Lower lobe of right lung (tissue), 2 donors: ENCODE results near the gene PHLDB2. TPM values are rescaled to one million over a fixed set of nuclear protein-coding genes. Genes with fewer than 3 reads are reported as not detected.

Experiments
- ATAC-seq, 2 donors: fragments of 200-7000 bp; cut with Tn5 transposase; one replicate each; pipeline ENCODE4 v1.9.1; 2020 to 2022; ENCODE audit warnings: mild to moderate bottlenecking in 2 of 2, moderate library complexity in 2 of 2
- DNase-seq: peaks from one replicate; pipeline ENCODE4 v3.0.0-alpha.2; 2020
- H3K27ac ChIP-seq: fragments of 200-600 bp; one replicate; pipeline ENCODE4 v1.8.0; 2022
- H3K27me3 ChIP-seq: fragments of 200-600 bp; one replicate; pipeline ENCODE4 v1.8.0; 2022; ENCODE audit warnings: low read depth
- H3K36me3 ChIP-seq: fragments of 200-600 bp; one replicate; pipeline ENCODE4 v1.8.0; 2022; ENCODE audit warnings: mild to moderate bottlenecking
- H3K4me1 ChIP-seq: fragments of 200-600 bp; one replicate; pipeline ENCODE4 v1.8.0; 2022
- H3K4me3 ChIP-seq: fragments of 200-600 bp; one replicate; pipeline ENCODE4 v1.8.0; 2022; ENCODE audit warnings: mild to moderate bottlenecking
- H3K9me3 ChIP-seq: fragments of 200-600 bp; one replicate; pipeline ENCODE4 v1.8.0; 2022
- intact Hi-C: fragments of 100-400 bp; cut with DNase I; formaldehyde crosslinking; loops from one replicate; pipeline ENCODE4 v1.11.0; 2022
- total RNA-seq: library from RNA; stranded (reverse); fragmentation: NEBNext Ultra II Directional; extraction: Animal tissue kit (Norgen Biotek cat#: 25700); gene quantifications from one replicate; pipeline ENCODE4 v1.2.1, GENCODE V29; 2021
- TF ChIP-seq, protein P1 (sequence below): fragments of 200-600 bp; IDR thresholded peaks from one replicate; pipeline ENCODE4 v1.8.0; 2022; ENCODE audit warnings: antibody characterized with exemption, mild to moderate bottlenecking
- donor health status: DM: no; HTN: yes; CAD: no; lungs with severe emphysema.

Gene PHLDB2
- total RNA-seq, 1 donor from 2014 or later: 33.6 TPM

GRCh38 chr3:111882799-111883198, 23.7 kb downstream of the PHLDB2 start:
- H3K27me3 ChIP-seq: no peaks in the 10 kb centered on the region
- ATAC-seq: no peak
- no peak overlapping the region for H3K4me3 ChIP-seq
- H3K4me1 ChIP-seq: no peaks in the 10 kb centered on the region
- intact Hi-C loops: no loop called here
- no peaks in the 10 kb centered on the region for H3K9me3 ChIP-seq
- DNase-seq: no peak
- no peak overlapping the region for H3K27ac ChIP-seq
- H3K36me3 ChIP-seq: peaks cover 10% of the 10 kb centered on the region
- TF ChIP-seq, protein P1, sequence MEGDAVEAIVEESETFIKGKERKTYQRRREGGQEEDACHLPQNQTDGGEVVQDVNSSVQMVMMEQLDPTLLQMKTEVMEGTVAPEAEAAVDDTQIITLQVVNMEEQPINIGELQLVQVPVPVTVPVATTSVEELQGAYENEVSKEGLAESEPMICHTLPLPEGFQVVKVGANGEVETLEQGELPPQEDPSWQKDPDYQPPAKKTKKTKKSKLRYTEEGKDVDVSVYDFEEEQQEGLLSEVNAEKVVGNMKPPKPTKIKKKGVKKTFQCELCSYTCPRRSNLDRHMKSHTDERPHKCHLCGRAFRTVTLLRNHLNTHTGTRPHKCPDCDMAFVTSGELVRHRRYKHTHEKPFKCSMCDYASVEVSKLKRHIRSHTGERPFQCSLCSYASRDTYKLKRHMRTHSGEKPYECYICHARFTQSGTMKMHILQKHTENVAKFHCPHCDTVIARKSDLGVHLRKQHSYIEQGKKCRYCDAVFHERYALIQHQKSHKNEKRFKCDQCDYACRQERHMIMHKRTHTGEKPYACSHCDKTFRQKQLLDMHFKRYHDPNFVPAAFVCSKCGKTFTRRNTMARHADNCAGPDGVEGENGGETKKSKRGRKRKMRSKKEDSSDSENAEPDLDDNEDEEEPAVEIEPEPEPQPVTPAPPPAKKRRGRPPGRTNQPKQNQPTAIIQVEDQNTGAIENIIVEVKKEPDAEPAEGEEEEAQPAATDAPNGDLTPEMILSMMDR: no peak

- intact Hi-C loops: no loop called here
- no peak for ATAC-seq
- H3K27ac ChIP-seq: no peak overlapping the region
These were observed 25.4 kb downstream of the PHLDB2 start for GRCh38 chr3:111884411-111885018.

GRCh38 chr3:111885578-111885977, 26.5 kb downstream of the PHLDB2 start:
- intact Hi-C loops: no loop called here
- H3K27me3 ChIP-seq: no peaks in the 10 kb centered on the region
- H3K4me3 ChIP-seq: no peak overlapping the region
- no peaks in the 10 kb centered on the region for H3K9me3 ChIP-seq
- H3K36me3 ChIP-seq: peaks cover 10% of the 10 kb centered on the region
- no peak for ATAC-seq
- no peaks in the 10 kb centered on the region for H3K4me1 ChIP-seq
- no peak overlapping the region for H3K27ac ChIP-seq
- DNase-seq: no peak
- TF ChIP-seq, protein P1: no peak

More at GRCh38 chr3:111884411-111885018, 25.4 kb downstream of the PHLDB2 start:
- DNase-seq: no peak
- Histone ChIP-seq H3K36me3 (peaks cover 10% of the 10 kb centered on the region), H3K4me3 (no peak overlapping the region), H3K27me3 (no peaks in the 10 kb centered on the region), H3K9me3 (no peaks in the 10 kb centered on the region), H3K4me1 (no peaks in the 10 kb centered on the region)
- TF ChIP-seq, protein P1: no peak

DNA sequence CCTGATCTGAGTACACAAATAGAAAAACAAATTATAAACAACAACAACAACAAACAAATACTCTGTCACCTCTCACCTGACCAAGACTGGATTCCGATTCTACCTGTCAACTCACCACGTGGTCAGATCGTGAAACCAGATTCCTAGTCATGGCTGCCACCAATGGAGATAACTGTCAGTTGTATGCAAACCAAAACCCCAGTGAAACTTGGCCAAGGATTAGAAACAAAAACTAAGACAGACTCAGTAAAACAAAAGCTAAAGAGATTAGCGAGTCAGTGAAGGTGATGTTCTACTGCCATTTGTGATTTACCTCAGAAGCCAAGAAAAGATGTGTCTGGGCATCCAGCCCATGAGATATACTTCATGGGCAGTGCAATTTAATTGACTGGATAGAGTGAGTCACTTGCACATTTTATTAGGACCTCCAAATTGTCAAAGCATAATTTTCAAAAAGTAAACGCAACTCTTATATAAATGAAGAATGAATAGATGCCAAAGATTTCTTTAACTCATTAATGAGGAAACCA, 31.1 kb downstream of the PHLDB2 start:
- DNase-seq (no peak), ATAC-seq (no peak)
- intact Hi-C loops: no loop called here

DNA sequence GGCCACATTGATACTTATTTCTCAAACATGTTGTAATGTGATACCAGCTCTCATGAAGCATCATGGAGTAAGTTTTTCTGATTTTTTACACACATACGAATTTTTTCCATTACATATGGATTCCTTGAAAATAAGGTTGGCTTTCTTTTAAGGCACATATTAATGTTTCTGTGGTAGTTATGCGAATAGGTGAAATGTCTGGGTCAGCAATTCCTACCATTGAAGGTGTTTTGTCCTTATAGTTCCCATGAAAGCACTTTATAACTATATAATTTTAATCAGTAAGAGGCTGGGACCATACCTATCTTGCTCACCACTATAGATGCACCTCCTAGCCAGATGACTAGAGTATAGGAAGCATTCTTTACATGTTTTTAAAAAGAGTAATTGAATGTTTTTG, 33.0 kb downstream of the PHLDB2 start:
- TF ChIP-seq, protein P1: no peak
- no peak for ATAC-seq
- no peaks in the 10 kb centered on the region for H3K9me3 ChIP-seq

More for the DNA sequence above, 31.1 kb downstream of the PHLDB2 start:
- TF ChIP-seq, protein P1: no peak
- peaks cover 8% of the 10 kb centered on the region for H3K36me3 ChIP-seq
- no peak overlapping the region for H3K27ac ChIP-seq
- H3K9me3 ChIP-seq: no peaks in the 10 kb centered on the region
- H3K4me3 ChIP-seq: no peak overlapping the region
- H3K27me3 ChIP-seq: no peaks in the 10 kb centered on the region
- peaks cover 7% of the 10 kb centered on the region for H3K4me1 ChIP-seq

More for the DNA sequence above, 33.0 kb downstream of the PHLDB2 start:
- H3K27me3 ChIP-seq: no peaks in the 10 kb centered on the region
- H3K4me3 ChIP-seq: no peak overlapping the region
- H3K4me1 ChIP-seq: peaks cover 7% of the 10 kb centered on the region
- DNase-seq: no peak
- intact Hi-C loops: no loop called here
- no peaks in the 10 kb centered on the region for H3K36me3 ChIP-seq
- H3K27ac ChIP-seq: no peak overlapping the region
